Stimulated activated effector memory CD8-positive, alpha-beta T cell treated with anti-CD3 and anti-CD28 coated beads, Interleukin-12 subunit alpha, Interleukin-12 subunit beta, amount 100 ng/mL, for 72 hours (primary cell): ENCODE results near the gene WDR7.

ENCODE experiments used
- ATAC-seq: fragments of 150-1000 bp; cut with Tn5 transposase; 2 replicates; pipeline ENCODE4 v1.10.0; 2021
- DNase-seq, 2 donors: peaks; one replicate each; pipeline ENCODE4 v3.0.0; 2021 to 2022; ENCODE audit warnings: low spot score in 2 of 2
- H3K27ac Mint-ChIP-seq: one replicate; pipeline ENCODE4 v1.8.0; 2022; ENCODE audit warnings: mild to moderate bottlenecking, mixed read lengths
- H3K36me3 Mint-ChIP-seq: one replicate; pipeline ENCODE4 v1.8.0; 2022; ENCODE audit warnings: mild to moderate bottlenecking, mixed read lengths
- H3K4me1 Mint-ChIP-seq: one replicate; pipeline ENCODE4 v1.8.0; 2022; ENCODE audit warnings: mixed read lengths
- H3K4me3 Mint-ChIP-seq: one replicate; pipeline ENCODE4 v1.8.0; 2022; ENCODE audit warnings: mild to moderate bottlenecking, mixed read lengths
- H3K9me3 Mint-ChIP-seq: one replicate; pipeline ENCODE4 v1.8.0; 2022; ENCODE audit warnings: mixed read lengths

The WDR7 gene

GRCh38 chr18:56934906-56935305, 283.7 kb downstream of the WDR7 start:
- Mint-ChIP-seq H3K27ac (no peak overlapping the region), H3K4me1 (peaks cover 6% of the 10 kb centered on the region), H3K4me3 (no peak overlapping the region), H3K36me3 (peaks cover 9% of the 10 kb centered on the region), H3K9me3 (no peaks in the 10 kb centered on the region)
- ATAC-seq = no peak
- DNase-seq = no peak

- ATAC-seq = no peak
- peaks cover 15% of the 10 kb centered on the region for H3K36me3 Mint-ChIP-seq
- H3K4me1 Mint-ChIP-seq = peaks cover 6% of the 10 kb centered on the region
- no peak overlapping the region for H3K27ac Mint-ChIP-seq
- H3K9me3 Mint-ChIP-seq = no peaks in the 10 kb centered on the region
- H3K4me3 Mint-ChIP-seq = no peak overlapping the region
- no peak for DNase-seq
Measured at GRCh38 chr18:56935434-56936040, 284.4 kb downstream of the WDR7 start.

GRCh38 chr18:56936457-56936856, 285.3 kb downstream of the WDR7 start:
- Mint-ChIP-seq H3K36me3 (peaks cover 19% of the 10 kb centered on the region), H3K4me1 (peaks cover 6% of the 10 kb centered on the region), H3K4me3 (no peak overlapping the region), H3K9me3 (no peaks in the 10 kb centered on the region), H3K27ac (no peak overlapping the region)
- DNase-seq (no peak), ATAC-seq (no peak)

GRCh38 chr18:56937874-56938430, 286.8 kb downstream of the WDR7 start:
- H3K4me1 Mint-ChIP-seq = peaks cover 6% of the 10 kb centered on the region
- DNase-seq = no peak
- H3K4me3 Mint-ChIP-seq = no peak overlapping the region
- no peak overlapping the region for H3K27ac Mint-ChIP-seq
- peaks cover 19% of the 10 kb centered on the region for H3K36me3 Mint-ChIP-seq
- no peaks in the 10 kb centered on the region for H3K9me3 Mint-ChIP-seq
- no peak for ATAC-seq

- no peak for DNase-seq
- no peak overlapping the region for H3K27ac Mint-ChIP-seq
- H3K9me3 Mint-ChIP-seq = no peaks in the 10 kb centered on the region
- ATAC-seq = no peak
- H3K36me3 Mint-ChIP-seq = peaks cover 5% of the 10 kb centered on the region
- no peak overlapping the region for H3K4me3 Mint-ChIP-seq
- no peaks in the 10 kb centered on the region for H3K4me1 Mint-ChIP-seq
Measured at GRCh38 chr18:56945171-56946083, 294.3 kb downstream of the WDR7 start.

GRCh38 chr18:56947236-56947635, 296.1 kb downstream of the WDR7 start:
- Mint-ChIP-seq H3K36me3 (no peaks in the 10 kb centered on the region), H3K4me1 (no peaks in the 10 kb centered on the region), H3K27ac (no peak overlapping the region), H3K9me3 (no peaks in the 10 kb centered on the region), H3K4me3 (no peak overlapping the region)
- ATAC-seq (no peak), DNase-seq (no peak)

- Mint-ChIP-seq H3K4me3 (no peak overlapping the region), H3K9me3 (no peaks in the 10 kb centered on the region), H3K27ac (no peak overlapping the region), H3K4me1 (no peaks in the 10 kb centered on the region), H3K36me3 (no peaks in the 10 kb centered on the region)
- no peak for ATAC-seq
- no peak for DNase-seq
Measured at GRCh38 chr18:56952026-56952425, 300.9 kb downstream of the WDR7 start.

GRCh38 chr18:56953428-56954198, 302.5 kb downstream of the WDR7 start:
- no peak overlapping the region for H3K27ac Mint-ChIP-seq
- H3K36me3 Mint-ChIP-seq = no peaks in the 10 kb centered on the region
- no peaks in the 10 kb centered on the region for H3K9me3 Mint-ChIP-seq
- H3K4me3 Mint-ChIP-seq = no peak overlapping the region
- no peak for ATAC-seq
- H3K4me1 Mint-ChIP-seq = no peaks in the 10 kb centered on the region
- DNase-seq = no peak

- no peak overlapping the region for H3K27ac Mint-ChIP-seq
- no peak for ATAC-seq
Measured at GRCh38 chr18:56955490-56955889, 304.3 kb downstream of the WDR7 start.

GRCh38 chr18:56959120-56959519, 308.0 kb downstream of the WDR7 start:
- no peak overlapping the region for H3K4me3 Mint-ChIP-seq
- ATAC-seq (no peak), DNase-seq (no peak)
- no peak overlapping the region for H3K27ac Mint-ChIP-seq
- no peaks in the 10 kb centered on the region for H3K9me3 Mint-ChIP-seq
- H3K4me1 Mint-ChIP-seq = no peaks in the 10 kb centered on the region
- H3K36me3 Mint-ChIP-seq = peaks cover 7% of the 10 kb centered on the region

More at GRCh38 chr18:56955490-56955889, 304.3 kb downstream of the WDR7 start:
- no peak overlapping the region for H3K4me3 Mint-ChIP-seq
- DNase-seq = no peak
- H3K36me3 Mint-ChIP-seq = no peaks in the 10 kb centered on the region
- no peaks in the 10 kb centered on the region for H3K9me3 Mint-ChIP-seq
- no peaks in the 10 kb centered on the region for H3K4me1 Mint-ChIP-seq

- no peak overlapping the region for H3K27ac Mint-ChIP-seq
- DNase-seq (no peak), ATAC-seq (no peak)
Measured at GRCh38 chr18:56962322-56962721, 311.2 kb downstream of the WDR7 start.

GRCh38 chr18:56967035-56967434, 315.9 kb downstream of the WDR7 start:
- Mint-ChIP-seq H3K36me3 (peaks cover 10% of the 10 kb centered on the region), H3K4me3 (no peak overlapping the region), H3K9me3 (no peaks in the 10 kb centered on the region), H3K27ac (no peak overlapping the region), H3K4me1 (no peaks in the 10 kb centered on the region)
- no peak for DNase-seq
- no peak for ATAC-seq

More at GRCh38 chr18:56962322-56962721, 311.2 kb downstream of the WDR7 start:
- Mint-ChIP-seq H3K9me3 (no peaks in the 10 kb centered on the region), H3K4me3 (no peak overlapping the region), H3K36me3 (peaks cover 10% of the 10 kb centered on the region), H3K4me1 (no peaks in the 10 kb centered on the region)

- ATAC-seq (no peak), DNase-seq (no peak)
- no peaks in the 10 kb centered on the region for H3K9me3 Mint-ChIP-seq
- no peak overlapping the region for H3K27ac Mint-ChIP-seq
- no peaks in the 10 kb centered on the region for H3K36me3 Mint-ChIP-seq
- H3K4me3 Mint-ChIP-seq = no peak overlapping the region
- no peaks in the 10 kb centered on the region for H3K4me1 Mint-ChIP-seq
Measured at GRCh38 chr18:56973487-56973886, 322.3 kb downstream of the WDR7 start.

- ATAC-seq = no peak
- Mint-ChIP-seq H3K4me3 (no peak overlapping the region), H3K4me1 (no peaks in the 10 kb centered on the region), H3K36me3 (no peaks in the 10 kb centered on the region), H3K9me3 (no peaks in the 10 kb centered on the region), H3K27ac (no peak overlapping the region)
- no peak for DNase-seq
Measured at GRCh38 chr18:56974141-56974540, 323.0 kb downstream of the WDR7 start.

GRCh38 chr18:56975276-56975675, 324.1 kb downstream of the WDR7 start:
- no peak overlapping the region for H3K27ac Mint-ChIP-seq
- H3K4me3 Mint-ChIP-seq = no peak overlapping the region
- no peaks in the 10 kb centered on the region for H3K9me3 Mint-ChIP-seq
- H3K4me1 Mint-ChIP-seq = no peaks in the 10 kb centered on the region
- ATAC-seq (no peak), DNase-seq (no peak)
- no peaks in the 10 kb centered on the region for H3K36me3 Mint-ChIP-seq
